Neuronal stem cell (in vitro differentiated cells): ENCODE results near the gene ARMCX4.
"Not testable (repeated sequence)": the region's sequence is repeated elsewhere in the genome, so short reads cannot be mapped to it uniquely, and the experiment has no call there.

Experiments used
- DNase-seq: peaks from one replicate; pipeline ENCODE4 v3.0.0-alpha.2; 2013; ENCODE audit warnings: low spot score
- H2AFZ ChIP-seq: one replicate; pipeline ENCODE4 v1.6.1; 2013; ENCODE audit warnings: mild to moderate bottlenecking, low read length, inconsistent platforms
- H2AK5ac ChIP-seq: 2 replicates; pipeline ENCODE4 v1.6.1; 2013; ENCODE audit warnings: low read depth, mild to moderate bottlenecking, inconsistent platforms, low read length, moderate library complexity, mixed read lengths
- H2BK120ac ChIP-seq: 2 replicates; pipeline ENCODE4 v1.6.1; 2013; ENCODE audit warnings: low read depth, mild to moderate bottlenecking, inconsistent platforms, low read length, moderate library complexity, mixed read lengths
- H2BK12ac ChIP-seq: one replicate; pipeline ENCODE4 v1.6.1; 2013; ENCODE audit warnings: low read length, inconsistent platforms
- H2BK15ac ChIP-seq: 2 replicates; pipeline ENCODE4 v1.6.1; 2013; ENCODE audit warnings: mild to moderate bottlenecking, low read length, inconsistent platforms, mixed read lengths
- H2BK5ac ChIP-seq: one replicate; pipeline ENCODE4 v1.6.1; 2013; ENCODE audit warnings: inconsistent platforms, mild to moderate bottlenecking, low read length, moderate library complexity
- H3K14ac ChIP-seq: one replicate; pipeline ENCODE4 v1.6.1; 2013; ENCODE audit warnings: low read length, inconsistent platforms
- H3K18ac ChIP-seq: 2 replicates; pipeline ENCODE4 v1.6.1; 2013; ENCODE audit warnings: low read length, inconsistent platforms
- H3K23ac ChIP-seq: 2 replicates; pipeline ENCODE4 v1.6.1; 2013; ENCODE audit warnings: low read depth, mild to moderate bottlenecking, mixed read lengths, low read length, inconsistent platforms; ENCODE audit not compliant: poor library complexity
- H3K27ac ChIP-seq: replicated peaks from 3 replicates; pipeline ENCODE4 v1.5.1; 2013; ENCODE audit warnings: low read length, inconsistent platforms
- H3K27me3 ChIP-seq, 3 experiments: 2 replicates each; pipeline ENCODE4 v1.6.1; 2013; ENCODE audit warnings: low read length in 3 of 3, mild to moderate bottlenecking in 2 of 3, inconsistent platforms in 1 of 3, low read depth in 1 of 3, mixed read lengths in 1 of 3, moderate library complexity in 1 of 3; ENCODE audit not compliant: control insufficient read depth in 3 of 3, insufficient read depth in 3 of 3
- H3K36me3 ChIP-seq, 2 donors: replicated peaks in 1 of 2; 2 replicates each; pipeline ENCODE4 v1.6.1; 2013; ENCODE audit warnings: low read length in 2 of 2; ENCODE audit not compliant: control insufficient read depth in 2 of 2, insufficient read depth in 2 of 2
- H3K4ac ChIP-seq: 2 replicates; pipeline ENCODE4 v1.6.1; 2013; ENCODE audit warnings: inconsistent platforms, mild to moderate bottlenecking, low read length, moderate library complexity
- H3K4me1 ChIP-seq, 2 donors: 1 replicate in 1 of 2; 2 replicates in 1 of 2; pipeline ENCODE4 v1.6.1; 2013; ENCODE audit warnings: low read length in 2 of 2, low read depth in 1 of 2; ENCODE audit not compliant: control insufficient read depth in 2 of 2, insufficient read depth in 1 of 2
- H3K4me2 ChIP-seq: one replicate; pipeline ENCODE4 v1.6.1; 2013; ENCODE audit warnings: mild to moderate bottlenecking, low read length, inconsistent platforms; ENCODE audit not compliant: insufficient read depth, poor library complexity, severe bottlenecking
- H3K4me3 ChIP-seq, 2 donors: 2 replicates each; pipeline ENCODE4 v1.5.1; 2013; ENCODE audit warnings: low read length in 2 of 2, mild to moderate bottlenecking in 2 of 2, inconsistent platforms in 1 of 2, moderate library complexity in 1 of 2
- H3K79me1 ChIP-seq: one replicate; pipeline ENCODE4 v1.6.1; 2013; ENCODE audit warnings: low read depth, mild to moderate bottlenecking, inconsistent platforms, low read length, moderate library complexity
- H3K9ac ChIP-seq: one replicate; pipeline ENCODE4 v1.6.1; 2013; ENCODE audit warnings: mild to moderate bottlenecking, low read depth, low read length, inconsistent platforms; ENCODE audit not compliant: poor library complexity
- H3K9me3 ChIP-seq, 2 donors: replicated peaks in 1 of 2; 2 replicates each; pipeline versions ENCODE3 to v1.6.1; 2013; ENCODE audit warnings: low read length in 2 of 2, mild to moderate bottlenecking in 2 of 2, inconsistent platforms in 1 of 2, low read depth in 1 of 2, mixed read lengths in 1 of 2, moderate library complexity in 1 of 2; ENCODE audit not compliant: control insufficient read depth in 2 of 2, insufficient read depth in 1 of 2
- H4K8ac ChIP-seq: one replicate; pipeline ENCODE4 v1.6.1; 2013; ENCODE audit warnings: low read depth, mild to moderate bottlenecking, inconsistent platforms, low read length, moderate library complexity
- H4K91ac ChIP-seq: one replicate; pipeline ENCODE4 v1.6.1; 2013; ENCODE audit warnings: low read length, low read depth, mild to moderate bottlenecking, inconsistent platforms; ENCODE audit not compliant: poor library complexity
- WGBS, 2 donors: extraction: QIAGEN DNeasy Blood & Tissue Kit; methylation state at CpG; one replicate each; pipeline ENCODE4 v1.1.7; 2013; ENCODE audit warnings: missing lambda C conversion rate in 2 of 2, mixed read lengths in 1 of 2; ENCODE audit not compliant: insufficient read length in 2 of 2, insufficient replicate concordance in 1 of 2; ENCODE audit errors: extremely low coverage in 2 of 2; 5-methylcytosine and 5-hydroxymethylcytosine counted together

Gene ARMCX4

GRCh38 chrX:101488796-101489195 is 3.5 kb downstream of the ARMCX4 start:
- whole genome bisulfite sequencing, 2 donors, result no CpG with 5 or more reads among the region's 2 CpGs
- Histone ChIP-seq H3K4me1 (peaks cover 4 to 7% of the 10 kb centered on the region in 2 donors), H3K23ac (no peak overlapping the region), H2AFZ (no peak overlapping the region), H3K9ac (no peak overlapping the region), H3K27ac (no peak overlapping the region), H2AK5ac (no peak overlapping the region), H2BK12ac (no peak overlapping the region), H3K36me3 (peaks cover 2 to 16% of the 10 kb centered on the region in 2 donors), H3K9me3 (no peaks in the 10 kb centered on the region), H2BK5ac (no peak overlapping the region), H3K4ac (no peak overlapping the region), H2BK120ac (no peak overlapping the region), H2BK15ac (no peak overlapping the region), H4K8ac (no peak overlapping the region), H4K91ac (no peak overlapping the region), H3K4me2 (no peak overlapping the region), H3K79me1 (no peaks in the 10 kb centered on the region), H3K27me3 (no peaks in the 10 kb centered on the region), H3K18ac (no peak overlapping the region), H3K4me3 (no peak overlapping the region), H3K14ac (no peak overlapping the region)
- no peak for DNase-seq

GRCh38 chrX:101491943-101492342 is 6.7 kb downstream of the ARMCX4 start:
- Histone ChIP-seq H3K4me3 (no peak overlapping the region), H3K9me3 (no peaks in the 10 kb centered on the region), H2AK5ac (no peak overlapping the region), H4K91ac (no peak overlapping the region), H3K9ac (no peak overlapping the region), H4K8ac (no peak overlapping the region), H2BK12ac (no peak overlapping the region), H3K18ac (no peak overlapping the region), H3K4ac (no peak overlapping the region), H3K14ac (no peak overlapping the region), H2AFZ (no peak overlapping the region), H3K4me1 (no peaks in the 10 kb centered on the region), H2BK5ac (no peak overlapping the region), H3K23ac (no peak overlapping the region), H3K4me2 (no peak overlapping the region), H3K27me3 (no peaks in the 10 kb centered on the region), H2BK120ac (no peak overlapping the region), H3K79me1 (no peaks in the 10 kb centered on the region), H2BK15ac (no peak overlapping the region), H3K27ac (no peak overlapping the region), H3K36me3 (peaks cover 2 to 16% of the 10 kb centered on the region in 2 donors)
- no peak for DNase-seq
- no CpG with 5 or more reads among the region's 4 CpGs for WGBS, 2 donors

GRCh38 chrX:101493225-101493624 is 8.0 kb downstream of the ARMCX4 start:
- Histone ChIP-seq H3K36me3 (peaks cover 4 to 14% of the 10 kb centered on the region in 2 donors), H2BK120ac (no peak overlapping the region), H3K14ac (no peak overlapping the region), H4K8ac (no peak overlapping the region), H3K27ac (no peak overlapping the region), H2BK12ac (no peak overlapping the region), H3K4me3 (no peak overlapping the region), H2AFZ (no peak overlapping the region), H3K18ac (no peak overlapping the region), H2BK5ac (no peak overlapping the region), H3K4me2 (no peak overlapping the region), H2AK5ac (no peak overlapping the region), H3K9ac (no peak overlapping the region), H3K4ac (no peak overlapping the region), H4K91ac (no peak overlapping the region), H3K9me3 (no peaks in the 10 kb centered on the region), H3K79me1 (no peaks in the 10 kb centered on the region), H3K23ac (no peak overlapping the region), H3K27me3 (no peaks in the 10 kb centered on the region), H3K4me1 (no peaks in the 10 kb centered on the region), H2BK15ac (no peak overlapping the region)
- no peak for DNase-seq
- whole genome bisulfite sequencing, 2 donors, result no CpG with 5 or more reads among the region's 1 CpG

GRCh38 chrX:101502929-101503328 is 17.7 kb downstream of the ARMCX4 start:
- peaks cover 5 to 20% of the 10 kb centered on the region in 2 donors for H3K36me3 ChIP-seq
- H3K18ac ChIP-seq, DNase-seq, H3K4ac ChIP-seq, H3K23ac ChIP-seq, H2AK5ac ChIP-seq, H2BK12ac ChIP-seq, H3K9ac ChIP-seq, H3K9me3 ChIP-seq, H4K8ac ChIP-seq, H3K14ac ChIP-seq, H3K4me3 ChIP-seq, H3K4me1 ChIP-seq, H2AFZ ChIP-seq, H3K4me2 ChIP-seq, H2BK120ac ChIP-seq, H3K27me3 ChIP-seq, H2BK5ac ChIP-seq, H4K91ac ChIP-seq, H2BK15ac ChIP-seq, H3K79me1 ChIP-seq, H3K27ac ChIP-seq: not testable (repeated sequence)
- WGBS, 2 donors, result no CpG with 5 or more reads among the region's 1 CpG
